ENCODE data around the gene RUNX2. TPM values are rescaled to one million over a fixed set of nuclear protein-coding genes. Genes with fewer than 3 reads are reported as not detected.

Gene RUNX2
- polyA plus RNA-seq, 1 donor from 2014 or later: not detected

GRCh38 chr6:45301348-45302142 lies 26.6 kb upstream of the RUNX2 start:
- Histone ChIP-seq H3K27me3 (ENCODE audit: insufficient read depth, low read depth, low read length) (no peaks in the 10 kb centered on the region), H3K79me2 (replicated peaks; ENCODE audit: insufficient read depth, low read length) (no peaks in the 10 kb centered on the region), H3F3A (ENCODE audit: insufficient read depth, low read length, poor library complexity, severe bottlenecking) (no peaks in the 10 kb centered on the region), H3K4me3 (ENCODE audit: low read length) (no peak overlapping the region), H3K9ac (ENCODE audit: low read length) (no peak overlapping the region), H3K36me3 (ENCODE audit: insufficient read depth, low read length) (no peaks in the 10 kb centered on the region), H3K9me2 (ENCODE audit: insufficient read depth, low read length) (no peaks in the 10 kb centered on the region), H3K4me2 (ENCODE audit: low read length) (no peak overlapping the region), H3K27ac (ENCODE audit: low read length) (no peak overlapping the region), H3K9me3 (ENCODE audit: low read length) (no peaks in the 10 kb centered on the region), H2AFZ (ENCODE audit: low read depth, low read length) (no peak overlapping the region), H4K20me1 (ENCODE audit: insufficient read depth) (no peaks in the 10 kb centered on the region)
- no peak for TF ChIP-seq EP300 (conservative IDR thresholded peaks at IDR 0.05; ENCODE audit: poor library complexity, severe bottlenecking)
- no peak for TF ChIP-seq RAD21 (conservative IDR thresholded peaks at IDR 0.05)
- no peak for TF ChIP-seq TAF1 (IDR thresholded peaks at IDR 0.05; ENCODE audit: low read depth)
- TF ChIP-seq SMC3 (conservative IDR thresholded peaks at IDR 0.05; ENCODE audit: poor library complexity): no peak
- TF ChIP-seq MXI1 (conservative IDR thresholded peaks at IDR 0.05; ENCODE audit: poor library complexity, severe bottlenecking): no peak
- TF ChIP-seq EZH2 (IDR thresholded peaks at IDR 0.05; ENCODE audit: borderline replicate concordance, insufficient read depth, low read length, poor library complexity, severe bottlenecking): no peak
- no peak for TF ChIP-seq CTCF (IDR thresholded peaks at IDR 0.05; ENCODE audit: poor library complexity, severe bottlenecking)
- TF ChIP-seq POLR2AphosphoS5 (IDR thresholded peaks at IDR 0.05): no peak
- TF ChIP-seq REST (IDR thresholded peaks at IDR 0.05; ENCODE audit: borderline replicate concordance): no peak

- Histone ChIP-seq H3K27me3 (ENCODE audit: insufficient read depth, low read depth, low read length) (no peaks in the 10 kb centered on the region), H3K4me3 (ENCODE audit: low read length) (no peak overlapping the region), H3K36me3 (ENCODE audit: insufficient read depth, low read length) (no peaks in the 10 kb centered on the region), H4K20me1 (ENCODE audit: insufficient read depth) (no peaks in the 10 kb centered on the region), H3K27ac (ENCODE audit: low read length) (no peak overlapping the region), H3K79me2 (replicated peaks; ENCODE audit: insufficient read depth, low read length) (no peaks in the 10 kb centered on the region), H2AFZ (ENCODE audit: low read depth, low read length) (no peak overlapping the region), H3F3A (ENCODE audit: insufficient read depth, low read length, poor library complexity, severe bottlenecking) (no peaks in the 10 kb centered on the region), H3K9ac (ENCODE audit: low read length) (no peak overlapping the region), H3K4me2 (ENCODE audit: low read length) (no peak overlapping the region), H3K9me3 (ENCODE audit: low read length) (no peaks in the 10 kb centered on the region), H3K9me2 (ENCODE audit: insufficient read depth, low read length) (no peaks in the 10 kb centered on the region)
- TF ChIP-seq SMC3 (conservative IDR thresholded peaks at IDR 0.05; ENCODE audit: poor library complexity) (no peak), RAD21 (conservative IDR thresholded peaks at IDR 0.05) (no peak), MXI1 (conservative IDR thresholded peaks at IDR 0.05; ENCODE audit: poor library complexity, severe bottlenecking) (no peak), TAF1 (IDR thresholded peaks at IDR 0.05; ENCODE audit: low read depth) (no peak), POLR2AphosphoS5 (IDR thresholded peaks at IDR 0.05) (no peak), CTCF (IDR thresholded peaks at IDR 0.05; ENCODE audit: poor library complexity, severe bottlenecking) (no peak), EZH2 (IDR thresholded peaks at IDR 0.05; ENCODE audit: borderline replicate concordance, insufficient read depth, low read length, poor library complexity, severe bottlenecking) (no peak), REST (IDR thresholded peaks at IDR 0.05; ENCODE audit: borderline replicate concordance) (no peak), EP300 (conservative IDR thresholded peaks at IDR 0.05; ENCODE audit: poor library complexity, severe bottlenecking) (no peak)
These were observed 25.3 kb upstream of the RUNX2 start for GRCh38 chr6:45302832-45303231.
